B cell (primary cell): ENCODE measurements around the gene P2RX7. TPM values are rescaled to one million over a fixed set of nuclear protein-coding genes. Genes with fewer than 3 reads are reported as not detected.
A peak's percentile ranks its signal among the peaks of the same experiment; 100 is the strongest.

Experiments
- ATAC-seq: fragments of 200-7000 bp; cut with Tn5 transposase; one replicate; pipeline ENCODE4 v1.10.0; 2021; ENCODE audit warnings: low read depth, mild to moderate bottlenecking, moderate number of reproducible peaks, moderate library complexity
- CTCF ChIA-PET: fragments of 350-600 bp; sonication (Branson Sonifier 250); formaldehyde crosslinking; loops from one replicate; lab custom pipeline; 2021; ENCODE audit warnings: antibody characterized with exemption, inconsistent platforms; lab: Charles Lee
- POLR2A ChIA-PET: fragments of 350-600 bp; sonication (Branson Sonifier 250); formaldehyde crosslinking; loops from one replicate; lab custom pipeline; 2021; ENCODE audit warnings: antibody characterized with exemption; lab: Charles Lee
- DNase-seq: peaks from one replicate; pipeline ENCODE4 v3.0.0; 2013
- H2AFZ ChIP-seq: 2 replicates; pipeline ENCODE4 v1.6.1; 2012; ENCODE audit warnings: mild to moderate bottlenecking, low read depth, low read length; ENCODE audit not compliant: insufficient read depth, poor library complexity, severe bottlenecking
- H3K27ac ChIP-seq, 2 donors: 1 replicate in 1 of 2; 2 replicates in 1 of 2; pipeline ENCODE4 v1.5.1; 2012 to 2013; ENCODE audit warnings: low read length in 2 of 2, mild to moderate bottlenecking in 2 of 2, moderate library complexity in 1 of 2
- H3K27me3 ChIP-seq, 4 experiments: fragments of 200-600 bp in 1 of 4; sonication (generic) in 1 of 4; replicated peaks in 1 of 4; 1 replicate in 2 of 4; 2 replicates in 2 of 4; pipeline versions ENCODE4 v1.6.1 to v1.7.0; 2013 to 2016; ENCODE audit warnings: low read length in 3 of 4, mild to moderate bottlenecking in 2 of 4, mixed read lengths in 1 of 4, moderate library complexity in 1 of 4; ENCODE audit not compliant: insufficient read depth in 4 of 4, control insufficient read depth in 3 of 4; ENCODE audit errors: control extremely low read depth in 1 of 4
- H3K36me3 ChIP-seq, 2 experiments: replicated peaks in 1 of 2; 1 replicate in 1 of 2; 2 replicates in 1 of 2; pipeline versions ENCODE4 v1.6.1 to v1.7.1; 2013; ENCODE audit warnings: low read length in 1 of 2; ENCODE audit not compliant: insufficient read depth in 2 of 2, control insufficient read depth in 1 of 2; ENCODE audit errors: control extremely low read depth in 1 of 2, extremely low read depth in 1 of 2
- H3K4me1 ChIP-seq, 2 donors: fragments of 200-600 bp in 1 of 2; sonication (generic) in 1 of 2; 1 replicate in 1 of 2; 2 replicates in 1 of 2; pipeline versions ENCODE4 v1.5.1 to v1.6.1; 2013 to 2017; ENCODE audit warnings: low read length in 2 of 2; ENCODE audit not compliant: control insufficient read depth in 2 of 2, insufficient read depth in 2 of 2
- H3K4me2 ChIP-seq: replicated peaks from 2 replicates; pipeline ENCODE3; 2012; ENCODE audit warnings: mild to moderate bottlenecking, low read depth, low read length; ENCODE audit not compliant: poor library complexity, severe bottlenecking
- H3K4me3 ChIP-seq, 5 experiments: fragments of 200-600 bp in 1 of 5; sonication (generic) in 1 of 5; 1 replicate in 3 of 5; 2 replicates in 2 of 5; pipeline versions ENCODE4 v1.5.1 to v1.7.0; 2011 to 2016; ENCODE audit warnings: low read length in 4 of 5, mild to moderate bottlenecking in 4 of 5, low read depth in 2 of 5, control low read depth in 1 of 5, moderate library complexity in 1 of 5; ENCODE audit not compliant: insufficient read depth in 1 of 5; ENCODE audit errors: control extremely low read depth in 1 of 5, extremely low read depth in 1 of 5
- H3K79me2 ChIP-seq: fragments of 200-600 bp; sonication (generic); one replicate; pipeline ENCODE4 v1.6.0; 2016; ENCODE audit warnings: low read length; ENCODE audit not compliant: control insufficient read depth, insufficient read depth
- H3K9ac ChIP-seq: fragments of 200-600 bp; sonication (generic); 2 replicates; pipeline ENCODE4 v1.6.1; 2017; ENCODE audit warnings: mild to moderate bottlenecking, low read length, moderate library complexity
- H3K9me3 ChIP-seq, 3 donors: one replicate each; pipeline versions ENCODE4 v1.6.1 to v1.7.1; 2013; ENCODE audit warnings: low read length in 2 of 3; ENCODE audit not compliant: control insufficient read depth in 2 of 3, insufficient read depth in 1 of 3; ENCODE audit errors: control extremely low read depth in 1 of 3
- H4K20me1 ChIP-seq: 2 replicates; pipeline ENCODE4 v1.6.0; 2012; ENCODE audit warnings: mild to moderate bottlenecking, low read length; ENCODE audit not compliant: insufficient read depth, control insufficient read depth, poor library complexity, severe bottlenecking
- H3K27ac Mint-ChIP-seq: one replicate; pipeline ENCODE4 v1.8.0; 2021; ENCODE audit warnings: mixed read lengths
- H3K27me3 Mint-ChIP-seq: one replicate; pipeline ENCODE4 v1.8.0; 2021; ENCODE audit warnings: mixed read lengths
- H3K4me1 Mint-ChIP-seq: one replicate; pipeline ENCODE4 v1.8.0; 2021; ENCODE audit warnings: mixed read lengths
- H3K4me3 Mint-ChIP-seq: one replicate; pipeline ENCODE4 v1.8.0; 2021; ENCODE audit warnings: mixed read lengths
- H3K9me3 Mint-ChIP-seq: one replicate; pipeline ENCODE4 v1.8.0; 2022; ENCODE audit warnings: mixed read lengths; ENCODE audit not compliant: insufficient read depth
- CTCF ChIP-seq: fragments of 200-600 bp; IDR thresholded peaks from one replicate; pipeline ENCODE4 v1.8.0; 2022; ENCODE audit warnings: antibody characterized with exemption, mild to moderate bottlenecking
- EZH2 ChIP-seq: IDR thresholded peaks from 2 replicates; pipeline ENCODE4 v1.6.1; 2012; ENCODE audit warnings: borderline replicate concordance, low read depth, mild to moderate bottlenecking, moderate library complexity, low read length; ENCODE audit not compliant: insufficient read depth, poor library complexity, severe bottlenecking
- WGBS: methylation state at CpG from one replicate; pipeline ENCODE4 v1.1.5; 2013; ENCODE audit warnings: missing lambda C conversion rate; ENCODE audit not compliant: insufficient coverage; 5-methylcytosine and 5-hydroxymethylcytosine counted together
- intact Hi-C: fragments of 100-400 bp; cut with micrococcal nuclease; formaldehyde crosslinking; loops from one replicate; pipeline ENCODE4 v1.10.0; 2022
- polyA plus RNA-seq: library from polyadenylated mRNA; depleted of rRNA; stranded (reverse); fragments of >200 nt; gene quantifications from 2 replicates; pipeline ENCODE4 v1.2.3, GENCODE V29; 2012
- total RNA-seq, 2 donors: library from RNA; stranded (reverse); fragments of 120-200 nt in 1 of 2; gene quantifications; 1 replicate in 1 of 2; 2 replicates in 1 of 2; pipeline versions ENCODE4 v1.2.3 to v1.2.4, GENCODE V29; 2013 to 2022

P2RX7 gene
- total and polyA plus RNA-seq, 2 donors (not counting 1 experiment from before 2014, with no cell fraction given), result 5.3 to 6.3 TPM

- Histone ChIP-seq H3K36me3 (no peaks in the 10 kb centered on the region), H3K4me1 (peaks cover 7 to 14% of the 10 kb centered on the region in 2 donors), H3K9ac (no peak overlapping the region), H3K27ac (no peak overlapping the region), H3K4me3 (no peak overlapping the region), H3K4me2 (no peak overlapping the region), H4K20me1 (no peaks in the 10 kb centered on the region), H3K9me3 (no peaks in the 10 kb centered on the region), H3K79me2 (no peaks in the 10 kb centered on the region), H3K27me3 (no peaks in the 10 kb centered on the region), H2AFZ (no peak overlapping the region)
- ATAC-seq (no peak), DNase-seq (no peak)
- ChIA-PET POLR2A (no interaction called here), CTCF (interaction anchor here (0.6 kb wide), 1 partner anchor 790 kb away, joined by 3 read pairs; no protein-coding TSS in a partner anchor)
- H3K27me3 Mint-ChIP-seq, result no peaks in the 10 kb centered on the region
- peaks cover 18% of the 10 kb centered on the region for H3K4me1 Mint-ChIP-seq
- 86% methylated on average over 8 of the region's 9 CpGs for WGBS
- TF ChIP-seq CTCF (no peak), EZH2 (no peak)
- H3K27ac Mint-ChIP-seq, result no peak overlapping the region
- no peak overlapping the region for H3K4me3 Mint-ChIP-seq
- peaks cover 3% of the 10 kb centered on the region for H3K9me3 Mint-ChIP-seq
- intact Hi-C loops, result no loop called here
Measured at GRCh38 chr12:121189619-121190155, 57.0 kb downstream of the P2RX7 start.

- peaks cover 1 to 5% of the 10 kb centered on the region in 2 donors for H3K4me1 ChIP-seq
- H3K9ac ChIP-seq, result no peak overlapping the region
- no peak for ATAC-seq
- Mint-ChIP-seq H3K9me3 (peaks cover 3% of the 10 kb centered on the region), H3K27ac (no peak overlapping the region), H3K4me3 (no peak overlapping the region), H3K4me1 (peaks cover 13% of the 10 kb centered on the region), H3K27me3 (no peaks in the 10 kb centered on the region)
- H2AFZ ChIP-seq, result no peak overlapping the region
- no peaks in the 10 kb centered on the region for H4K20me1 ChIP-seq
- no peak for TF ChIP-seq EZH2
- no peak for TF ChIP-seq CTCF
- WGBS, result no CpG with 5 or more reads among the region's 2 CpGs
- no peaks in the 10 kb centered on the region for H3K79me2 ChIP-seq
- no peaks in the 10 kb centered on the region for H3K36me3 ChIP-seq
- POLR2A ChIA-PET, result no interaction called here
- H3K27me3 ChIP-seq, result no peaks in the 10 kb centered on the region
- DNase-seq, result peak; percentile 29
- H3K4me3 ChIP-seq, result no peak overlapping the region
- no peak overlapping the region for H3K4me2 ChIP-seq
- intact Hi-C loops, result no loop called here
- H3K27ac ChIP-seq, result no peak overlapping the region
- H3K9me3 ChIP-seq, result no peaks in the 10 kb centered on the region
- CTCF ChIA-PET, result interaction anchor here (0.6 kb wide), 1 partner anchor 30 kb away, joined by 3 read pairs; no protein-coding TSS in a partner anchor
Measured at GRCh38 chr12:121190523-121191031, 57.9 kb downstream of the P2RX7 start.
